ENCODE measurements around the gene MKNK1.

The MKNK1 gene

DNA sequence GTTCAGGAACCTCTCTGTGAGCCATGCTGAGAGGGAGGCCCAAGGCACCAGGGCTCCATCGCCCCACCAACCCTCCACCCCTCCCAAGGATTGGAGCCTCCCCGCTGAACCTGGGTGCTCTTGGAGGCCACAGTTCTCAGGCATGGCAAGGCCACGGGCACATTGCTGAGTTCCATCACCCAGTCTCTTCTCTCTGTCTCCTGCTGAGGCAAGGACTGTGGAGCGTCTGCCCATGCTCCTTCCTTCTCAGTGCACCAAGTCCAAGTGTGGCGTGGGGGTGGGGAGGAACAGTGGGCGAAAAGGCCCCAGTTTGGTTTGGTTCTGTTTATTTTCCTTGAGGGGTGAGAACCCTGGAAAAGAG, 49.9 kb downstream of the MKNK1 start:
- H3K4me3 ChIP-seq (ENCODE audit: low read depth, low read length), result no peak overlapping the region
- TF ChIP-seq, protein P1, sequence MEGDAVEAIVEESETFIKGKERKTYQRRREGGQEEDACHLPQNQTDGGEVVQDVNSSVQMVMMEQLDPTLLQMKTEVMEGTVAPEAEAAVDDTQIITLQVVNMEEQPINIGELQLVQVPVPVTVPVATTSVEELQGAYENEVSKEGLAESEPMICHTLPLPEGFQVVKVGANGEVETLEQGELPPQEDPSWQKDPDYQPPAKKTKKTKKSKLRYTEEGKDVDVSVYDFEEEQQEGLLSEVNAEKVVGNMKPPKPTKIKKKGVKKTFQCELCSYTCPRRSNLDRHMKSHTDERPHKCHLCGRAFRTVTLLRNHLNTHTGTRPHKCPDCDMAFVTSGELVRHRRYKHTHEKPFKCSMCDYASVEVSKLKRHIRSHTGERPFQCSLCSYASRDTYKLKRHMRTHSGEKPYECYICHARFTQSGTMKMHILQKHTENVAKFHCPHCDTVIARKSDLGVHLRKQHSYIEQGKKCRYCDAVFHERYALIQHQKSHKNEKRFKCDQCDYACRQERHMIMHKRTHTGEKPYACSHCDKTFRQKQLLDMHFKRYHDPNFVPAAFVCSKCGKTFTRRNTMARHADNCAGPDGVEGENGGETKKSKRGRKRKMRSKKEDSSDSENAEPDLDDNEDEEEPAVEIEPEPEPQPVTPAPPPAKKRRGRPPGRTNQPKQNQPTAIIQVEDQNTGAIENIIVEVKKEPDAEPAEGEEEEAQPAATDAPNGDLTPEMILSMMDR (IDR thresholded peaks at IDR 0.05; ENCODE audit: low read depth, low read length), result no peak

DNA sequence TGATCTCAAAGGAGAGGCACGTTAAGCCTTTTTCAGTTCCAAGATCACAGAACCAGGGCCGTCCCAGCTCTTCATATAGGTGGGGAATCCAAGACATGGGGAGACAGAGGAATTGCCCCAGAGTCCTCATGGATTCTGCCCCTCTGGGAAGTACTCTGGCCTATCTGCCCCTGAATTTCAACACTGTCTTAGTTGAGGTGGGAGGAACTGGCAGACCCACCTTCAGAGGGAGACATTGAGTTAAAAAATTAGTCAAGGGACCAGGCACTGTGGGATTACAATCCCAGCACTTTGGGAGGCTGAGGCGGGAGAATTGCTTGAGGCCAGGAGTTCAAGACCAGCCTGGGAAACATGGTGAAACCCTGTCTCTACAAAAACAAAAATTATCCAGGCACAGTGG, 50.6 kb downstream of the MKNK1 start:
- TF ChIP-seq, protein P1 (IDR thresholded peaks at IDR 0.05; ENCODE audit: low read depth, low read length), result no peak
- no peak overlapping the region for H3K4me3 ChIP-seq (ENCODE audit: low read depth, low read length)

DNA sequence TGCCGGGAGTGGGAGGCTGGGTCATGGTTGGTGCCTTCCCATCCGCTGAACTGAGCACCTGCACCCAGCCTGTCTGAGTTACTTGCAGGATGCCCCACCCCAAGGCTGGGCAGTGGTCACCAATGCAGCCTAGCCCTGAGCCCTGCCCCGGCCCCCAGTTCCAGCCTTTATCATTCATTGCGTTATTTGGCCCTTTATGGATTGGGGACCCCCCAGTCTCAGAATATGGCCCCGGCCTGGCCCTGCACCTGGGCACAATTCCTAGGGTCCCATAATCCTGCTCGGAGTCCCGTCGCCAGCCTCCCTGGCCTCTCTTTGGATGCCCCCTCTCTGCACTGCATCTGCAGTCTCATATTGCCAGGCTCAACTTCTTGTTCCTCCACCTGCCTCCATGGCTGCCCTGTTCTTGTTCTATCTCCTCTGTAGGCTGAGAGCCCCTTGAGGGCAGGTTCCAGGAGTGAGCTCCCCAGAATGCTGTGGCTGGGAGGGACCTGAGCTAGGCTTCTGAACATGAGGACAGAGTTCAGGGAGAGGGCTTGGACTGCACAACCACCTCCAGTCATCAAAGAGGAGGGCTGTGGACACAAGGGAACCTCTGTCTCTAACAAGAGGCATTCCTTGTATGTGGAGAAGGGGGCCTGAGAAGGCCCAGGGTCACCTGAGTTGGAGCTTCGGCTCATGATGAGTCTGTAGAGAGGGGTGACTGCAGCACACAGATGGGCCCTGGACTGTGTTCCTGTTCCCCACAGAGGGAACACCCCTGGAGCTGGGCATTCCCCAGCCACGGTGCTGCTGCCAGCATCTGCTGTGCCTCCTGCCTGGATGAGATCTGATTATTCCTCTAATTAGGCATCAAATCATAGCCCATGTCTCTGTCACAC, 51.5 kb downstream of the MKNK1 start:
- TF ChIP-seq, protein P1 (IDR thresholded peaks at IDR 0.05; ENCODE audit: low read depth, low read length), result no peak

DNA sequence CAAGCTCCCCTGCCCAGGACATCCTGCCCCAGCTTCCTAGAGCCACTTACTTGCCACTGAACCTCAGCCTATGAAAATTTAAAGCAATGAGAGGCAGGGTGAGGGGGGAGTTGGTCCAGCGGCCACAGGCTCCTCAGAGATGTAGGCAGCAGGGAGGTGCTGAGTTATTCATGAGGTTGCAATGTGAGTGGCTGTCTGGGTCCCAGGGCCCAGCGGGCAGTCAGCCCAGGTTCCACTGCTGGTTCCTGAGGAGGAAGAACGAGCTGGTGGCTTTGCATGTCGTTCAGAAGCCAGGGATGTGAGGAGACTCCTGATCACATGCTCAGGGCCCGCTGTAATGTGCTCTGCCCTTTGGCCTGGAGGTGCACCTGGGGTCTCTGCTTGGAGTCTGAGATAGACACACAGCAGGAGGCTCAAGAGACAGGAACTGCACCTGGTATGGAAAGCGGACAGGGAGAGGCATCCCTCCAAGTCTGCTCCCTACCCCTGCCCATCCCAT, 52.4 kb downstream of the MKNK1 start, which contains the start of gene KNCN:
Gene KNCN (minus strand): TSS at position 51 of the 499 bp plus-strand sequence. CDS start 432 bp downstream, outside the sequence.
- H3K4me3 ChIP-seq (ENCODE audit: low read depth, low read length), result no peak within 1 kb of the TSS
- TF ChIP-seq, protein P1 (IDR thresholded peaks at IDR 0.05; ENCODE audit: low read depth, low read length), result no peak

More for the DNA sequence above, 51.5 kb downstream of the MKNK1 start:
- no peak overlapping the region for H3K4me3 ChIP-seq (ENCODE audit: low read depth, low read length)

DNA sequence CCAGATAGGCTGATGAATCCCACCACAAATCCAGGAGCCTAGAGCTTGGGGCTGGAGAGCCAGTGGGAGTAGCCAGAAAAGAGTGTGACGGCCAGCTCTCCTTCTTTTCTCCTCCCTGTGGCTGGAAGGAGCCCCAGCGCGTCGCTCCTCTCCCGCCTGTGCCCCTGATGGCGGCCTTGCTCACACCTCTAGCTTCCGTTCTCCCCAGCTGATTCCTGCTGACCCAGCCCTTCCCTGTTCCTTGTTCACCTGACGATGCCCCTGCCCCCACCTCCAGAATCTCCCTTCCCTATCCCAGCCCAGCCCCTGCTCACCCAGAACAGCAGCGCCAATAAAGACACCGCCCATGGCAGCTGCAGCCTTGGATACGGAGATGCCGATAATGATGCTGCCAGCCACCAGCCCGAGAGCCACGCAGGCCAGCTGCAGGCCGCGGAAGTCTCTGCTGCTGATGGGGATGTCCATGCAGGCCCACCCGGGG, 53.3 kb downstream of the MKNK1 start:
- TF ChIP-seq, protein P1 (IDR thresholded peaks at IDR 0.05; ENCODE audit: low read depth, low read length), result no peak
- H3K4me3 ChIP-seq (ENCODE audit: low read depth, low read length), result no peak overlapping the region

DNA sequence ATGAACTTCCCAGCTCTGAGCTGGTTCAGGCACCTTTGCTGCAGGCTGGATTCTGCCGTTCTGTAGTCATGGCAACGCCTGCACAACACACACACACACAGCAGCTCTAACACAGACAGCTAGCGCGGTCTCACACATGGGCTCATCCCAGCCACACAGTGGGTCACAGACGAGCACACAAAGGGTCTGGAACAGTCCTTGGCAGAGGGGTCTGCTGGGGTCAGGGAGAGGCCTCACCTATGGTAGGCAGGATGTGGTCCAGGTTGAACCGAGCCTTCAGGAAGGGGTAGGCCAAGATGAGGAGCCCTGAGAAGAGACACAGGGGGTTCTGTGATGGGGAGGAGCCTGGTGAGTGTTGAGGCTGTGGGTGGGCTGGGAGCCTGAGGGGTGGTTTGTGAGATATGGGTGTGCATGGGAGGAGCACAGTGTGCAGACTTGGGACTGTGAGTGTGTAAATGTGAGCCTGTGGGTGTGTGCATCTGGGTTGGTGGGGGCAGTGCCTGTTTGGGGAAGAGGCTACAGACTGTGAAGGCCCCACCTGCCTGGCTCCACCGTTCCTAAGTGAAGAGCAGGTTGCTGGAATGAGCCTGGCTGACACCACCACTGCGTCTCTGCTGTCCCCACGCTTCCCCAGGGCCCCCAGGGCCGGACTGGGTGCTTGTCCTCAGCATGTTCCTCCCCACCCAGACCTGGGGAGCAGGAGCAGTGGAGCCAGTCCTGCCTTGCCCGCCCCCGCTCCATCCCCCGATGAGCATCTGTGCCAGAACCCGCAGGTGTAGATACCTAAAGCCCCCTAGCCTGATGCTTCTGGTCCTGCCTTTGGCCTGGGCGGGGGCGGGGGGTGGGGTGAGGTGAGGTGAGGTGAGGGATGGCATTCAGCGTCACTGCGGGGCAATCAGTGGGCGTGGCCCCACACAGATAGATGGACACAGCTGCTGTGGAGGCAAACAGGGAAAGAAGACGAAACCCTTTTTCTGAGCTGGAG, 54.1 kb downstream of the MKNK1 start:
- TF ChIP-seq, protein P1 (IDR thresholded peaks at IDR 0.05; ENCODE audit: low read depth, low read length), result no peak
- H3K4me3 ChIP-seq (ENCODE audit: low read depth, low read length), result no peak overlapping the region

Measured in WI38 (cell line).